Ammon's horn (tissue), 1 donor: ENCODE data around the gene SLC39A5.
"Not testable (repeated sequence)": the region's sequence is repeated elsewhere in the genome, so short reads cannot be mapped to it uniquely, and the experiment has no call there.

ENCODE experiments used
- DNase-seq: peaks from one replicate; pipeline ENCODE4 v3.0.0-alpha.2; 2016; ENCODE audit warnings: low spot score

Gene SLC39A5

DNA sequence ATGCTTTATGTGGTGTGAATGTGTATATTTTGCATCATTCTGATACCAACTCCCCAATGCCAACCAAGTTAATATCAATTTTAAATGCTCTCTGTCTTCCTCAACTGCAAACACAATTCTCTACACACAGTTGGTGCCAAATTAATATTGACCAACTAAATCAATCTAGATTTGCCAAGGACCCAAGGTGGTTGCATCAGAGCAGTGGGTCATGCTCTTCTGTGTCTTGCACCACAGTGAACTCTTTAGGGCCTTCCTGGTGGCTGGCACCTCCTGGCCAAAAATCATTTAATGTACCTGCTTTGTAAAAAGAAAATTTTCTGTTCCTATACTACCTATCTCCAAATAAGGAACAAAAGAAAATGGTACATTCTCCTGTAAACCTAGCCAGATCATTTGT lies 51.0 kb downstream of the SLC39A5 start:
- DNase-seq: no peak

DNA sequence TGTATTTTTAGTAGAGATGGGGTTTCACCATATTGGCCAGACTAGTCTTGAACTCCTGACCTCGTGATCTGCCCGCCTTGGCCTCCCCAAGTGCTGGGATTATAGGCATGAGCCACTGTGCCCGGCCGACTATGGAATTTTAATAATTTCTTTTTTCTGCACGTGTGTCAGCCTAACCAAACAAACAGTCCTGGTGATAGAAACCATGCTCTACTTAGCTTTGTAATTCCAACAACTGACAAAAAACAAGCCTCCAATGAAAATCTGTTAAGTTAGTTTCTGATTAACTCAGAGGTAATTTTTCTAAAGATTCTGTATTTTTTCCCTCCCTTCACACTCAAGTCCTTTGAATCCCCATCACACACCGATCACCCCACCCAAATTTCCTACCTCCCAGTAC lies 52.2 kb downstream of the SLC39A5 start:
- DNase-seq: no peak

DNA sequence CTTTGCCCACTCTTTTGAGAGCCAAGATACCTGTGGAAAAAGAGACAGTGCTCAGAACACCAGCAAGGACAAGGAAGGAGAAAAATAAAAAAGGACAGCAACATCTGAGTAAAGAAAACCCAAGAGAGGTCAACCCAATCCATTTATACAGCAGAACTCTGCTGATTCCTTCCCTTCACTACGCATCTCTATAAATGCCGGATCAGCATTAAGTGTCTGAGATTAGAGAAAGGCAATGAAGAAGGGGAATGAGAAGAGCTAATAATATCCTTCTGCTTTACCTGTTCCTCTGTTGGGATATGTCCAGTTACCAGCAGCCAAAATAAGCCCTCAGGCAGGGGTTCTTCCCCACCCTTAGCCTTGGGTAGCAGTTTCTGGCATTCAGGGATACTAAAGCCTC lies 52.7 kb downstream of the SLC39A5 start:
- no peak for DNase-seq

DNA sequence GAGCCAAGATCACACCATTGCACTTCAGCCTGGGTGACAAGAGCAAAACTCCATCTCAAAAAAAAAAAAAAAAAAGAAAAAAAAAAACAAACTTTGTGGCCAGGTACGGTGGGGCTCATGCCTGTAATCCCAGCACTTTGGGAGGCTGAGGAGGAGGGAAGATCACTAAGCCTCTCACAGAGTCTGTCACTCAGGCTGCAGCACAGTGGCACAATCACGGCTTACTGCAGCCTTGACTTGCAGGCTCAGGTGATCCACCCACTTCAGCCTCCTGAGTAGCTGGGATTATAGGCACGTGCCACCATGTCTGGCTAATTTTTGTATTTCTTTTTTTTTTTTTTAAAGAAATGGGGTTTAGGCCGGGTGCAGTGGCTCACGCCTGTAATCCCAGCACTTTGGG lies 54.4 kb downstream of the SLC39A5 start:
- DNase-seq: not testable (repeated sequence)

DNA sequence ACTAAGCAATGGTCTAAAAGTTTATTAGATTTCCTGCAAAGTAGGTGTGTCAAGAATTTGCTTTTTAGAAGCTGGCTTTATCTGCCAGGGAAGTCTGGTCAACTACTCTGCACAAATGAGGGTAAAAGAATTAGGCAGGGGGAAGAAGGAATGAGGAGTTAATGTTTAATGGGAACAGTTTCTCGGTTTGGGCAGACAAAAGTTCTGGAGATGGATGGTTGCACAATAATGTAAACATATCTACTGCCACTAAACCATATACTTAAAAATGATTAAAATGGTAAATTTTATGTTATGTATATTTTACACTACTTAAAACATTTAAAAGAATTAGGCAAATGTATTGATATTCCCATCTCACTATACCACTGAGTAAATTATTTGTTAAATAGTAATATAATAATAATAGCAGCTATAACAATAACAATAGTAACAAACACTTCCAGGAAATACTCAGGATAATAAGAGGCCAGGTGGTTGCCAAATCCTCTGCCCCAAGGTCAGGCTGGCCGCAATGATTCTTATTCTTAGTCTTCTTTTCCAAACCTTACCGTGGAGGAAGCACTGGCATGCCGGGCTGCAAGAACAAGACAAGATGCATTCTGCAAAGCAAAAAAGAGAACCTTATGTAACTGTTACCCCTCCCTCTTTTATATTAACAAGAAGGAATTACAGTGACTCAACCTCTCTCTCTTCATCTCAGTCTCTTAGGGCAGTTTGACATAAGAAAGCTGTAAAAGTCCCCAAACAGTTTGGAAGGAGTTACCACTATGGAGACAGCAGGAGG lies 56.4 kb downstream of the SLC39A5 start:
- DNase-seq: no peak
